Erythroblast (primary cell): Measurements from ENCODE around the gene CACNA1B.
"Not testable (repeated sequence)": the region's sequence is repeated elsewhere in the genome, so short reads cannot be mapped to it uniquely, and the experiment has no call there.

Experiments
- DNase-seq, 2 experiments: peaks; one replicate each; lab custom pipeline; 2025; lab: John Stamatoyannopoulos, UW
- GATA1 ChIP-seq: IDR thresholded peaks from 2 replicates; pipeline ENCODE4 v1.6.1; 2011; ENCODE audit warnings: low read depth, mild to moderate bottlenecking, control low read depth, low read length, moderate library complexity
- POLR2A ChIP-seq: IDR thresholded peaks from 2 replicates; pipeline ENCODE4 v1.6.1; 2011; ENCODE audit warnings: mild to moderate bottlenecking, low read length

The CACNA1B gene

GRCh38 chr9:137875354-137875753 is 2.2 kb upstream of the CACNA1B start:
- TF ChIP-seq POLR2A: no peak
- no peak for TF ChIP-seq GATA1
- DNase-seq: no peak

- TF ChIP-seq POLR2A: no peak
- no peak for DNase-seq
These were observed 1.7 kb upstream of the CACNA1B start for GRCh38 chr9:137875846-137876245.

- DNase-seq: no peak
- TF ChIP-seq POLR2A (no peak), GATA1 (no peak)
These were observed 1.3 kb upstream of the CACNA1B start for GRCh38 chr9:137876269-137876668.

GRCh38 chr9:137876781-137877386 is 698 bp upstream of the CACNA1B start:
- TF ChIP-seq GATA1 (no peak), POLR2A (no peak)
- no peak for DNase-seq

GRCh38 chr9:137878146-137878941 is 762 bp downstream of the CACNA1B start:
- DNase-seq: peak; percentile 46 to 49
- TF ChIP-seq GATA1 (no peak), POLR2A (no peak)

GRCh38 chr9:137879052-137879451 is 1.5 kb downstream of the CACNA1B start:
- TF ChIP-seq POLR2A (no peak), GATA1 (no peak)
- DNase-seq: no peak

GRCh38 chr9:137879566-137880150 is 2.1 kb downstream of the CACNA1B start:
- DNase-seq: no peak
- TF ChIP-seq POLR2A (no peak), GATA1 (no peak)

GRCh38 chr9:137880160-137880975 is 2.8 kb downstream of the CACNA1B start:
- TF ChIP-seq GATA1: no peak
- TF ChIP-seq POLR2A: no peak
- no peak for DNase-seq

- no peak for DNase-seq
- no peak for TF ChIP-seq GATA1
- TF ChIP-seq POLR2A: no peak
These were observed 3.5 kb downstream of the CACNA1B start for GRCh38 chr9:137880976-137881530.

- no peak for TF ChIP-seq GATA1
- no peak for TF ChIP-seq POLR2A
- DNase-seq: no peak
These were observed 4.3 kb downstream of the CACNA1B start for GRCh38 chr9:137881591-137882505.

GRCh38 chr9:137882506-137882821 is 4.9 kb downstream of the CACNA1B start:
- TF ChIP-seq GATA1 (no peak), POLR2A (no peak)
- DNase-seq: no peak

GRCh38 chr9:137883977-137884376 is 6.4 kb downstream of the CACNA1B start:
- not testable (repeated sequence) for DNase-seq

GRCh38 chr9:137884547-137884946 is 7.0 kb downstream of the CACNA1B start:
- DNase-seq: peak in 1 of 2 experiments; percentile 28

- not testable (repeated sequence) for DNase-seq
These were observed 7.5 kb downstream of the CACNA1B start for GRCh38 chr9:137885121-137885520.

- not testable (repeated sequence) for DNase-seq
These were observed 11.0 kb downstream of the CACNA1B start for GRCh38 chr9:137888621-137889020.

- not testable (repeated sequence) for DNase-seq
These were observed 12.4 kb downstream of the CACNA1B start for GRCh38 chr9:137889966-137890365.

- DNase-seq: not testable (repeated sequence)
These were observed 13.4 kb downstream of the CACNA1B start for GRCh38 chr9:137890768-137891587.
